ENCODE results near the gene PLK2. TPM values are rescaled to one million over a fixed set of nuclear protein-coding genes. Genes with fewer than 3 reads are reported as not detected.

PLK2 gene
- total and polyA plus RNA-seq, 2 donors (not counting 3 experiments of a cell fraction or from before 2014, with no cell fraction given): 199 to 250 TPM

DNA sequence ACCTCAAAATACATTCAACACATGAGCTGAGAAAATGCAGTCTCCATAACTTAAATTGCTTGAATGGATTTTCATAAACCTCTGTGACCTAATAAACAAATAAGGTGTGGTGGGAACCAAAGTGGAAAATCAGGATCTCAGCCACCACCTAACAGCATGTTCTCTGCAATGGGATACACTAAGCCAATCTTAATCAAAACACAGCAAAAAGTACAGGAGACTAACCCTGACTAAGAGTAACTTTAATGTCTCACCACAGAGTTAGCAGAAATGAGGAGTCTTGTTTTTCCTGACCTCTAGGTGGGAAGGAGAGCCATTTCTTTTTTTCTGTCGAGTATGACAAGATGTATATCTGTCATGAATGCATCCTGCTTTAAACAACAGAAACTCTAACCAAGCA is 48.5 kb downstream of the PLK2 start:
- Histone ChIP-seq H3K9ac (replicated peaks; ENCODE audit: extremely low read depth, insufficient read depth, low read length) (no peak overlapping the region), H2AFZ (ENCODE audit: low read depth, low read length) (peak overlapping the region; percentile 19), H3K27ac (ENCODE audit: insufficient read depth, low read depth, low read length) (no peak overlapping the region), H3K4me2 (ENCODE audit: insufficient read depth, low read length) (no peak overlapping the region), H3K9me1 (replicated peaks; ENCODE audit: control insufficient read depth, extremely low read depth, insufficient read depth, low read length) (no peaks in the 10 kb centered on the region), H3K4me3 (replicated peaks in 1 of 3; ENCODE audit: insufficient read depth in 1 of 3, low read depth in 1 of 3, low read length in 3 of 3) (no peak overlapping the region), H3K36me3 (ENCODE audit: control insufficient read depth in 2 of 2, extremely low read depth in 1 of 2, insufficient read depth in 2 of 2, low read length in 2 of 2) (no peaks in the 10 kb centered on the region), H3K79me2 (ENCODE audit: control insufficient read depth, insufficient read depth, low read length) (no peaks in the 10 kb centered on the region), H3K4me1 (ENCODE audit: control insufficient read depth, extremely low read depth, insufficient read depth, low read length) (peaks cover 9% of the 10 kb centered on the region), H3K27me3 (ENCODE audit: control insufficient read depth in 2 of 2, insufficient read depth in 2 of 2, low read length in 2 of 2) (no peaks in the 10 kb centered on the region), H4K20me1 (replicated peaks; ENCODE audit: control insufficient read depth, extremely low read depth, insufficient read depth, low read length) (no peaks in the 10 kb centered on the region), H3K9me3 (replicated peaks; ENCODE audit: control insufficient read depth, insufficient read depth, low read length) (no peaks in the 10 kb centered on the region)
- BruUV-seq (replicated peaks): no TSS peak
- intact Hi-C loops (cut with micrococcal nuclease): no loop called here
- DNase-seq (ENCODE audit: low read depth, low spot score): peak; percentile 13
- TF ChIP-seq, protein P1, sequence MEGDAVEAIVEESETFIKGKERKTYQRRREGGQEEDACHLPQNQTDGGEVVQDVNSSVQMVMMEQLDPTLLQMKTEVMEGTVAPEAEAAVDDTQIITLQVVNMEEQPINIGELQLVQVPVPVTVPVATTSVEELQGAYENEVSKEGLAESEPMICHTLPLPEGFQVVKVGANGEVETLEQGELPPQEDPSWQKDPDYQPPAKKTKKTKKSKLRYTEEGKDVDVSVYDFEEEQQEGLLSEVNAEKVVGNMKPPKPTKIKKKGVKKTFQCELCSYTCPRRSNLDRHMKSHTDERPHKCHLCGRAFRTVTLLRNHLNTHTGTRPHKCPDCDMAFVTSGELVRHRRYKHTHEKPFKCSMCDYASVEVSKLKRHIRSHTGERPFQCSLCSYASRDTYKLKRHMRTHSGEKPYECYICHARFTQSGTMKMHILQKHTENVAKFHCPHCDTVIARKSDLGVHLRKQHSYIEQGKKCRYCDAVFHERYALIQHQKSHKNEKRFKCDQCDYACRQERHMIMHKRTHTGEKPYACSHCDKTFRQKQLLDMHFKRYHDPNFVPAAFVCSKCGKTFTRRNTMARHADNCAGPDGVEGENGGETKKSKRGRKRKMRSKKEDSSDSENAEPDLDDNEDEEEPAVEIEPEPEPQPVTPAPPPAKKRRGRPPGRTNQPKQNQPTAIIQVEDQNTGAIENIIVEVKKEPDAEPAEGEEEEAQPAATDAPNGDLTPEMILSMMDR (IDR thresholded peaks at IDR 0.05; ENCODE audit: extremely low read depth in 1 of 2, insufficient read depth in 1 of 2, low read depth in 1 of 2, low read length in 2 of 2): no peak
- no peak for TF ChIP-seq POLR2A (IDR thresholded peaks at IDR 0.05; ENCODE audit: low read depth, low read length)
- no peak for TF ChIP-seq MYC (IDR thresholded peaks at IDR 0.05; ENCODE audit: low read depth, low read length)
- TF ChIP-seq POLR2AphosphoS5 (IDR thresholded peaks at IDR 0.05; ENCODE audit: insufficient read depth, low read depth, low read length): no peak
- TF ChIP-seq GATA2 (IDR thresholded peaks at IDR 0.05; ENCODE audit: insufficient read depth, insufficient read length, low read depth, low read length): no peak
- TF ChIP-seq, protein P2, sequence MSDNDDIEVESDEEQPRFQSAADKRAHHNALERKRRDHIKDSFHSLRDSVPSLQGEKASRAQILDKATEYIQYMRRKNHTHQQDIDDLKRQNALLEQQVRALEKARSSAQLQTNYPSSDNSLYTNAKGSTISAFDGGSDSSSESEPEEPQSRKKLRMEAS (IDR thresholded peaks at IDR 0.05; ENCODE audit: insufficient read depth, insufficient read length): no peak
- no peak for TF ChIP-seq EZH2 (IDR thresholded peaks at IDR 0.05; ENCODE audit: borderline replicate concordance, low read depth, low read length, severe bottlenecking)
- no peak for TF ChIP-seq JUN (IDR thresholded peaks at IDR 0.05; ENCODE audit: borderline replicate concordance, insufficient read depth, insufficient read length, low read depth)
- TF ChIP-seq FOS (IDR thresholded peaks at IDR 0.05; ENCODE audit: borderline replicate concordance, insufficient read depth, low read length): no peak
- ChIA-PET POLR2A (no interaction called here), CTCF (no interaction called here)
- dilution Hi-C loops (cut with MboI; ENCODE audit: extremely low pct_ligation_motif_present, low sequenced_read_pairs): no loop called here
- FAIRE-seq: no peak

Data from endothelial cell of umbilical vein (primary cell).